Neural cell (in vitro differentiated cells): ENCODE data around the gene TOGARAM2.

ENCODE experiments used
- CTCF ChIP-seq: fragments of 450-650 bp; IDR thresholded peaks from 2 replicates; pipeline ENCODE4 v1.5.1; 2014; ENCODE audit warnings: antibody characterized with exemption, mild to moderate bottlenecking, moderate library complexity; ENCODE audit not compliant: poor library complexity, severe bottlenecking
- EP300 ChIP-seq: fragments of 450-650 bp; conservative IDR thresholded peaks from 2 replicates; pipeline ENCODE4 v1.6.1; 2014; ENCODE audit warnings: antibody characterized with exemption, mild to moderate bottlenecking, moderate library complexity; ENCODE audit not compliant: poor library complexity, severe bottlenecking
- MXI1 ChIP-seq: fragments of 450-650 bp; conservative IDR thresholded peaks from 2 replicates; pipeline ENCODE4 v1.6.1; 2014; ENCODE audit warnings: antibody characterized with exemption, mild to moderate bottlenecking; ENCODE audit not compliant: poor library complexity, severe bottlenecking
- POLR2AphosphoS5 ChIP-seq: IDR thresholded peaks from 2 replicates; pipeline ENCODE4 v1.6.1; 2012
- SMC3 ChIP-seq: fragments of 450-650 bp; conservative IDR thresholded peaks from 2 replicates; pipeline ENCODE4 v1.6.1; 2014; ENCODE audit warnings: antibody characterized with exemption, mild to moderate bottlenecking, moderate library complexity; ENCODE audit not compliant: poor library complexity

GRCh38 chr2:29062371-29062770, 81.3 kb downstream of the TOGARAM2 start:
- no peak for TF ChIP-seq MXI1
- no peak for TF ChIP-seq CTCF
- no peak for TF ChIP-seq EP300
- TF ChIP-seq SMC3: no peak
- no peak for TF ChIP-seq POLR2AphosphoS5
